Liver (tissue), 3 donors: Measurements from ENCODE around the gene SURF6.

Source experiments
- RAD21 ChIP-seq, 2 donors: IDR thresholded peaks; 2 replicates each; pipeline ENCODE4 v1.6.1; 2016; ENCODE audit warnings: antibody characterized with exemption in 2 of 2, mild to moderate bottlenecking in 2 of 2
- REST ChIP-seq: IDR thresholded peaks from 2 replicates; pipeline ENCODE4 v1.6.1; 2016; ENCODE audit warnings: antibody characterized with exemption, mild to moderate bottlenecking
- TF ChIP-seq, protein P1 (sequence below): fragments of 150-350 bp; IDR thresholded peaks from 2 replicates; pipeline ENCODE4 v1.5.1; 2017; ENCODE audit warnings: improper control_type of control experiment, low read depth, low read length; ENCODE audit not compliant: missing input control
- TF ChIP-seq, protein P2 (sequence below): IDR thresholded peaks from 2 replicates; pipeline ENCODE4 v1.6.1; 2016; ENCODE audit warnings: antibody characterized with exemption
- donor health status: healthy.
- donor health status: healthy.

DNA sequence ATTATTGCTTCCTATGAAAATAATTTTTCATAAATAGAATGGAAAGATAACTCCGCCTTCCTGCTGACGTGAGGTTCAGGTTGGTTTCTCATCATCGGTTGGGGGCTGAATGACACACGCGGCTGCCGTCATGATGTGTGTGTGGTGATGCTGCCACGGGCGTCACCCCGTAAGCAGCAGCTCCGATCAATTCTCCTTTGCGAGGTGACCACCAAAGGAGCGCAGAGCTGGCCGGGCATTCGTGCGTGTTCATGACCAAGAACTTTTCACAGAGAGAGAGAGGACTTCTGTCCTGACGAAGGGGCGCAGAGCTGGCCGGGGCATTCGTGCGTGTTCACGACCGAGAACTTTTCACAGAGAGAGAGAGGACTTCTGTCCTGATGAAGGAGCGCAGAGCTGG lies 30.3 kb downstream of the SURF6 start:
- TF ChIP-seq, protein P1, sequence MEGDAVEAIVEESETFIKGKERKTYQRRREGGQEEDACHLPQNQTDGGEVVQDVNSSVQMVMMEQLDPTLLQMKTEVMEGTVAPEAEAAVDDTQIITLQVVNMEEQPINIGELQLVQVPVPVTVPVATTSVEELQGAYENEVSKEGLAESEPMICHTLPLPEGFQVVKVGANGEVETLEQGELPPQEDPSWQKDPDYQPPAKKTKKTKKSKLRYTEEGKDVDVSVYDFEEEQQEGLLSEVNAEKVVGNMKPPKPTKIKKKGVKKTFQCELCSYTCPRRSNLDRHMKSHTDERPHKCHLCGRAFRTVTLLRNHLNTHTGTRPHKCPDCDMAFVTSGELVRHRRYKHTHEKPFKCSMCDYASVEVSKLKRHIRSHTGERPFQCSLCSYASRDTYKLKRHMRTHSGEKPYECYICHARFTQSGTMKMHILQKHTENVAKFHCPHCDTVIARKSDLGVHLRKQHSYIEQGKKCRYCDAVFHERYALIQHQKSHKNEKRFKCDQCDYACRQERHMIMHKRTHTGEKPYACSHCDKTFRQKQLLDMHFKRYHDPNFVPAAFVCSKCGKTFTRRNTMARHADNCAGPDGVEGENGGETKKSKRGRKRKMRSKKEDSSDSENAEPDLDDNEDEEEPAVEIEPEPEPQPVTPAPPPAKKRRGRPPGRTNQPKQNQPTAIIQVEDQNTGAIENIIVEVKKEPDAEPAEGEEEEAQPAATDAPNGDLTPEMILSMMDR = no peak
- TF ChIP-seq RAD21 (IDR thresholded peaks at IDR 0.05) (no peak), REST (no peak)
- TF ChIP-seq, protein P2, sequence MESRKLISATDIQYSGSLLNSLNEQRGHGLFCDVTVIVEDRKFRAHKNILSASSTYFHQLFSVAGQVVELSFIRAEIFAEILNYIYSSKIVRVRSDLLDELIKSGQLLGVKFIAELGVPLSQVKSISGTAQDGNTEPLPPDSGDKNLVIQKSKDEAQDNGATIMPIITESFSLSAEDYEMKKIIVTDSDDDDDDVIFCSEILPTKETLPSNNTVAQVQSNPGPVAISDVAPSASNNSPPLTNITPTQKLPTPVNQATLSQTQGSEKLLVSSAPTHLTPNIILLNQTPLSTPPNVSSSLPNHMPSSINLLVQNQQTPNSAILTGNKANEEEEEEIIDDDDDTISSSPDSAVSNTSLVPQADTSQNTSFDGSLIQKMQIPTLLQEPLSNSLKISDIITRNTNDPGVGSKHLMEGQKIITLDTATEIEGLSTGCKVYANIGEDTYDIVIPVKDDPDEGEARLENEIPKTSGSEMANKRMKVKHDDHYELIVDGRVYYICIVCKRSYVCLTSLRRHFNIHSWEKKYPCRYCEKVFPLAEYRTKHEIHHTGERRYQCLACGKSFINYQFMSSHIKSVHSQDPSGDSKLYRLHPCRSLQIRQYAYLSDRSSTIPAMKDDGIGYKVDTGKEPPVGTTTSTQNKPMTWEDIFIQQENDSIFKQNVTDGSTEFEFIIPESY = no peak
